ENCODE results near the gene WDR17. TPM values are rescaled to one million over a fixed set of nuclear protein-coding genes. Genes with fewer than 3 reads are reported as not detected.

The WDR17 gene
- total RNA-seq, 1 donor from 2014 or later, result 6.1 TPM

GRCh38 chr4:176185051-176185450, 119.4 kb downstream of the WDR17 start:
- Mint-ChIP-seq H3K27ac (no peak overlapping the region), H3K9me3 (no peaks in the 10 kb centered on the region), H3K4me3 (no peak overlapping the region), H3K4me1 (ENCODE audit: unreplicated experiment) (no peaks in the 10 kb centered on the region), H3K27me3 (no peaks in the 10 kb centered on the region), H3K36me3 (no peaks in the 10 kb centered on the region)
- TF ChIP-seq CTCF (conservative IDR thresholded peaks at IDR 0.05), result no peak
- DNase-seq (ENCODE audit: extremely low spot score, unreplicated experiment), result no peak

GRCh38 chr4:176186067-176186466, 120.4 kb downstream of the WDR17 start:
- Mint-ChIP-seq H3K4me1 (ENCODE audit: unreplicated experiment) (no peaks in the 10 kb centered on the region), H3K27ac (no peak overlapping the region), H3K9me3 (no peaks in the 10 kb centered on the region), H3K27me3 (no peaks in the 10 kb centered on the region), H3K36me3 (no peaks in the 10 kb centered on the region), H3K4me3 (no peak overlapping the region)
- no peak for TF ChIP-seq CTCF (conservative IDR thresholded peaks at IDR 0.05)
- DNase-seq (ENCODE audit: extremely low spot score, unreplicated experiment), result no peak

- Mint-ChIP-seq H3K4me1 (ENCODE audit: unreplicated experiment) (no peaks in the 10 kb centered on the region), H3K4me3 (no peak overlapping the region), H3K36me3 (no peaks in the 10 kb centered on the region), H3K27ac (no peak overlapping the region), H3K27me3 (no peaks in the 10 kb centered on the region), H3K9me3 (no peaks in the 10 kb centered on the region)
- DNase-seq (ENCODE audit: extremely low spot score, unreplicated experiment), result no peak
- TF ChIP-seq CTCF (conservative IDR thresholded peaks at IDR 0.05), result no peak
Observed at GRCh38 chr4:176186671-176187395, 121.2 kb downstream of the WDR17 start.

GRCh38 chr4:176187624-176188023, 122.0 kb downstream of the WDR17 start:
- Mint-ChIP-seq H3K27ac (no peak overlapping the region), H3K4me3 (no peak overlapping the region), H3K27me3 (no peaks in the 10 kb centered on the region), H3K36me3 (no peaks in the 10 kb centered on the region), H3K9me3 (no peaks in the 10 kb centered on the region), H3K4me1 (ENCODE audit: unreplicated experiment) (no peaks in the 10 kb centered on the region)
- no peak for DNase-seq (ENCODE audit: extremely low spot score, unreplicated experiment)
- TF ChIP-seq CTCF (conservative IDR thresholded peaks at IDR 0.05), result no peak

- no peaks in the 10 kb centered on the region for H3K9me3 Mint-ChIP-seq
- no peak for TF ChIP-seq CTCF (conservative IDR thresholded peaks at IDR 0.05)
- no peak for DNase-seq (ENCODE audit: extremely low spot score, unreplicated experiment)
- no peak overlapping the region for H3K4me3 Mint-ChIP-seq
- no peaks in the 10 kb centered on the region for H3K36me3 Mint-ChIP-seq
- peaks cover 3% of the 10 kb centered on the region for H3K27me3 Mint-ChIP-seq
- H3K4me1 Mint-ChIP-seq (ENCODE audit: unreplicated experiment), result no peaks in the 10 kb centered on the region
- H3K27ac Mint-ChIP-seq, result no peak overlapping the region
Observed at GRCh38 chr4:176188654-176189053, 123.0 kb downstream of the WDR17 start.

Measured in type B pancreatic cell (in vitro differentiated cells).